ENCODE data around the gene DCT. TPM values are rescaled to one million over a fixed set of nuclear protein-coding genes. Genes with fewer than 3 reads are reported as not detected.

The DCT gene
- total RNA-seq, 1 experiment from 2014 or later, result not detected

DNA sequence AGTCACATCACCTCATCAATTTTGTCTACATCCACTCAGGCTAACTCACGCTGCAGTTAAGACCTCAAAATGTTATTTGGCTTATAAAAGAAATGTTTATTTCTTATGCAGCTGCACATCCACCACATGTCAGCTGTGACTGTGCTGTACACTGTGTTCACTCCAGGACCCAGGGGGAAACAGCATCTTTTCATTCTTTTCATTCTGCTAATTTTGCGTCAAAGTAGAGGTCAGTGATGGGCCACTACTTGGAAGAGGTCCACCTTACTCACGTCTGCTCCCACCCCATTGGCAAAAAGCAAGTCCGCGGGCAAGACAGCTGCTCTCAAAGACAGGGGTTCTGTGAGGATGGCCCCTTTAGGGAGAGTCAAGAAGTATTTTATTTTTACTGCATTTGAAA lies 4.5 kb upstream of the DCT start:
- POLR2A ChIA-PET (ENCODE audit: unreplicated experiment), result no interaction called here

GRCh38 chr13:94481941-94482340 lies 2.5 kb upstream of the DCT start:
- no peaks in the 10 kb centered on the region for H3K36me3 ChIP-seq (ENCODE audit: low read depth, low read length)
- no peaks in the 10 kb centered on the region for H4K20me1 ChIP-seq (ENCODE audit: low read length)
- no peak overlapping the region for H3K9ac ChIP-seq (ENCODE audit: low read length)
- no peak overlapping the region for H3K4me2 ChIP-seq (ENCODE audit: low read length)
- no peak overlapping the region for H3K27ac ChIP-seq (ENCODE audit: low read length)
- H3K79me2 ChIP-seq (ENCODE audit: low read length), result no peaks in the 10 kb centered on the region
- no peak overlapping the region for H3K4me3 ChIP-seq (ENCODE audit: low read length)
- ChIA-PET POLR2A (ENCODE audit: unreplicated experiment) (no interaction called here), CTCF (no interaction called here)
- no peaks in the 10 kb centered on the region for H3F3A ChIP-seq (ENCODE audit: low read length, unreplicated experiment)
- H3K9me2 ChIP-seq (replicated peaks; ENCODE audit: low read length), result no peaks in the 10 kb centered on the region
- ATAC-seq, result no peak
- DNase-seq, result peak; percentile 13
- H3K9me3 ChIP-seq (ENCODE audit: low read length), result no peaks in the 10 kb centered on the region
- peaks cover 21% of the 10 kb centered on the region for H3K27me3 ChIP-seq (ENCODE audit: low read length)
- no peaks in the 10 kb centered on the region for H3K4me1 ChIP-seq (ENCODE audit: insufficient read depth, low read length)
- intact Hi-C loops (cut with micrococcal nuclease), result no loop called here
- TF ChIP-seq EZH2phosphoT487 (IDR thresholded peaks at IDR 0.05; ENCODE audit: borderline replicate concordance, low read length) (no peak), EZH2 (IDR thresholded peaks at IDR 0.05; ENCODE audit: low read length, unreplicated experiment) (no peak)
- TF ChIP-seq, protein P1, sequence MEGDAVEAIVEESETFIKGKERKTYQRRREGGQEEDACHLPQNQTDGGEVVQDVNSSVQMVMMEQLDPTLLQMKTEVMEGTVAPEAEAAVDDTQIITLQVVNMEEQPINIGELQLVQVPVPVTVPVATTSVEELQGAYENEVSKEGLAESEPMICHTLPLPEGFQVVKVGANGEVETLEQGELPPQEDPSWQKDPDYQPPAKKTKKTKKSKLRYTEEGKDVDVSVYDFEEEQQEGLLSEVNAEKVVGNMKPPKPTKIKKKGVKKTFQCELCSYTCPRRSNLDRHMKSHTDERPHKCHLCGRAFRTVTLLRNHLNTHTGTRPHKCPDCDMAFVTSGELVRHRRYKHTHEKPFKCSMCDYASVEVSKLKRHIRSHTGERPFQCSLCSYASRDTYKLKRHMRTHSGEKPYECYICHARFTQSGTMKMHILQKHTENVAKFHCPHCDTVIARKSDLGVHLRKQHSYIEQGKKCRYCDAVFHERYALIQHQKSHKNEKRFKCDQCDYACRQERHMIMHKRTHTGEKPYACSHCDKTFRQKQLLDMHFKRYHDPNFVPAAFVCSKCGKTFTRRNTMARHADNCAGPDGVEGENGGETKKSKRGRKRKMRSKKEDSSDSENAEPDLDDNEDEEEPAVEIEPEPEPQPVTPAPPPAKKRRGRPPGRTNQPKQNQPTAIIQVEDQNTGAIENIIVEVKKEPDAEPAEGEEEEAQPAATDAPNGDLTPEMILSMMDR (conservative IDR thresholded peaks at IDR 0.05; ENCODE audit: low read depth, low read length), result no peak
- no peak overlapping the region for H2AFZ ChIP-seq (ENCODE audit: low read length)
- BruUV-seq (replicated peaks), result no TSS peak

More for the DNA sequence above, 4.5 kb upstream of the DCT start:
- no peak overlapping the region for H2AFZ ChIP-seq (ENCODE audit: low read length)
- TF ChIP-seq EZH2 (IDR thresholded peaks at IDR 0.05; ENCODE audit: low read length, unreplicated experiment) (no peak), EZH2phosphoT487 (IDR thresholded peaks at IDR 0.05; ENCODE audit: borderline replicate concordance, low read length) (no peak)
- TF ChIP-seq, protein P1 (conservative IDR thresholded peaks at IDR 0.05; ENCODE audit: low read depth, low read length), result no peak
- no peak overlapping the region for H3K4me3 ChIP-seq (ENCODE audit: low read length)
- H3K36me3 ChIP-seq (ENCODE audit: low read depth, low read length), result no peaks in the 10 kb centered on the region
- no peaks in the 10 kb centered on the region for H3K79me2 ChIP-seq (ENCODE audit: low read length)
- no peak overlapping the region for H3K9ac ChIP-seq (ENCODE audit: low read length)
- H3K27ac ChIP-seq (ENCODE audit: low read length), result no peak overlapping the region
- no peaks in the 10 kb centered on the region for H3K4me1 ChIP-seq (ENCODE audit: insufficient read depth, low read length)
- H3K4me2 ChIP-seq (ENCODE audit: low read length), result no peak overlapping the region
- no peaks in the 10 kb centered on the region for H3K9me3 ChIP-seq (ENCODE audit: low read length)
- DNase-seq (no peak), ATAC-seq (no peak)
- no peaks in the 10 kb centered on the region for H3K9me2 ChIP-seq (replicated peaks; ENCODE audit: low read length)
- no peaks in the 10 kb centered on the region for H3F3A ChIP-seq (ENCODE audit: low read length, unreplicated experiment)
- no TSS peak for BruUV-seq (replicated peaks)
- intact Hi-C loops (cut with micrococcal nuclease), result no loop called here
- peaks cover 28% of the 10 kb centered on the region for H3K27me3 ChIP-seq (ENCODE audit: low read length)
- CTCF ChIA-PET, result no interaction called here
- H4K20me1 ChIP-seq (ENCODE audit: low read length), result no peaks in the 10 kb centered on the region

- POLR2A ChIA-PET (ENCODE audit: unreplicated experiment), result interaction anchor here (0.6 kb wide), 1 partner anchor 610 kb away, joined by 3 read pairs; no protein-coding TSS in a partner anchor
- no peak for DNase-seq
- CTCF ChIA-PET, result no interaction called here
Measured at GRCh38 chr13:94480672-94481145, 1.2 kb upstream of the DCT start.

More at GRCh38 chr13:94480672-94481145, 1.2 kb upstream of the DCT start:
- H3K9ac ChIP-seq (ENCODE audit: low read length), result no peak overlapping the region
- H3K27ac ChIP-seq (ENCODE audit: low read length), result no peak overlapping the region
- TF ChIP-seq, protein P1 (conservative IDR thresholded peaks at IDR 0.05; ENCODE audit: low read depth, low read length), result no peak
- no peak for TF ChIP-seq EZH2phosphoT487 (IDR thresholded peaks at IDR 0.05; ENCODE audit: borderline replicate concordance, low read length)
- TF ChIP-seq EZH2 (IDR thresholded peaks at IDR 0.05; ENCODE audit: low read length, unreplicated experiment), result no peak
- no peaks in the 10 kb centered on the region for H3K36me3 ChIP-seq (ENCODE audit: low read depth, low read length)
- no peaks in the 10 kb centered on the region for H3K4me1 ChIP-seq (ENCODE audit: insufficient read depth, low read length)
- H3K27me3 ChIP-seq (ENCODE audit: low read length), result peaks cover 9% of the 10 kb centered on the region; the same call in 1 of the 2 replicates
- H3K4me3 ChIP-seq (ENCODE audit: low read length), result no peak overlapping the region
- H3K9me3 ChIP-seq (ENCODE audit: low read length), result no peaks in the 10 kb centered on the region
- H3K4me2 ChIP-seq (ENCODE audit: low read length), result no peak overlapping the region
- no peaks in the 10 kb centered on the region for H3K79me2 ChIP-seq (ENCODE audit: low read length)
- H3F3A ChIP-seq (ENCODE audit: low read length, unreplicated experiment), result no peaks in the 10 kb centered on the region
- intact Hi-C loops (cut with micrococcal nuclease), result no loop called here
- H2AFZ ChIP-seq (ENCODE audit: low read length), result no peak overlapping the region
- ATAC-seq, result no peak
- no peaks in the 10 kb centered on the region for H3K9me2 ChIP-seq (replicated peaks; ENCODE audit: low read length)
- no TSS peak for BruUV-seq (replicated peaks)
- H4K20me1 ChIP-seq (ENCODE audit: low read length), result no peaks in the 10 kb centered on the region
